Stimulated activated effector memory CD8-positive, alpha-beta T cell treated with anti-CD3 and anti-CD28 coated beads, Interleukin-12 subunit alpha, Interleukin-12 subunit beta, amount 100 ng/mL, for 72 hours (primary cell): Measurements from ENCODE around the gene PHACTR3.
A peak's percentile ranks its signal among the peaks of the same experiment; 100 is the strongest.
"Not testable (repeated sequence)": the region's sequence is repeated elsewhere in the genome, so short reads cannot be mapped to it uniquely, and the experiment has no call there.

ENCODE experiments used
- ATAC-seq: fragments of 150-1000 bp; cut with Tn5 transposase; 2 replicates; pipeline ENCODE4 v1.10.0; 2021
- DNase-seq, 2 donors: peaks; one replicate each; pipeline ENCODE4 v3.0.0; 2021 to 2022; ENCODE audit warnings: low spot score in 2 of 2
- H3K27ac Mint-ChIP-seq: one replicate; pipeline ENCODE4 v1.8.0; 2022; ENCODE audit warnings: mild to moderate bottlenecking, mixed read lengths
- H3K36me3 Mint-ChIP-seq: one replicate; pipeline ENCODE4 v1.8.0; 2022; ENCODE audit warnings: mild to moderate bottlenecking, mixed read lengths
- H3K4me1 Mint-ChIP-seq: one replicate; pipeline ENCODE4 v1.8.0; 2022; ENCODE audit warnings: mixed read lengths
- H3K4me3 Mint-ChIP-seq: one replicate; pipeline ENCODE4 v1.8.0; 2022; ENCODE audit warnings: mild to moderate bottlenecking, mixed read lengths
- H3K9me3 Mint-ChIP-seq: one replicate; pipeline ENCODE4 v1.8.0; 2022; ENCODE audit warnings: mixed read lengths

PHACTR3 gene

DNA sequence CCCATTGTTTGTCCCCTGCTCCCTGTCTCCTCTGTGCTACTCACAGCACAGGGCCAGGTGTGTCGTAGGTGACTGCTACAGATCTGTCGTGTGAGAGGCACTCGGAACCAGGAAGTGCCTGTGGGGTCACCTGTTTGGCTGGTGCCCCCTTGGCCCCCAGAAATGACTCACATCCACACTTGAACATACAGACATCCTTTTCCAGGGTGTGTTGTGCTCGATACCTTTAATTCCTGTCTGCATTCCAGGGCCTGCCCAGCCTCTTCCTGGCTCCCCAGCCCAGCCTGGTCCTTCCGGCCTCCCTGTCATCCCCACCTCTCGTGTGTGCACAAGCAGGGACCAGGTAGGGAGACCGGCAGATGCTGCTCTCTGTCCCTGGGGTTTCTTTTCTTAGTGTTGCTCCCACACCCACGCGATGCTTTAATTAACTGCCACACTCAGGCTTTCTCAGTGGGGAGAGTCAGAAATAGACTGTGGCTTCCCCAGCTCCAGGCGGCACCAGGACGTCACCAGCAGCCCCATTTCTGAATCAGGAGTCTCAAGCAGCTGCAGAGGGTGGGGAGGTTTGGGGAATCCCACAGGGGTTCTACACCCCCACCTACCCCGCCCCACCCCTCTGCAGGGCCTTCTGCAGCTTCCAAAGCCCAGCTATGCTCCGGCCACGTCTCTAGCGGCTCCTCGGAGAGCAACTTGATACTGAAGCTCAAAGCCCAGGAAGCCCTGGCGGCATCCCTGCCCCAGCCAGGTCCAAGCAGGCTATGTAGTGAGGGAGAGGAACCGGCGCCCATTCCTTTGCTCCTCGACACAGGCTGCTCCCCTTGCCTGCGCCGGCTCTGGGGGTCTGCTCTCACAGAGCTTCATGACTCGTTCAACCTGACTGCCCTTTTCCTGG lies 226.9 kb downstream of the PHACTR3 start:
- Mint-ChIP-seq H3K4me3 (no peak overlapping the region), H3K27ac (no peak overlapping the region), H3K9me3 (no peaks in the 10 kb centered on the region), H3K4me1 (no peaks in the 10 kb centered on the region), H3K36me3 (no peaks in the 10 kb centered on the region)
- ATAC-seq (no peak), DNase-seq (peak in 1 of 2 donors; percentile 37)

DNA sequence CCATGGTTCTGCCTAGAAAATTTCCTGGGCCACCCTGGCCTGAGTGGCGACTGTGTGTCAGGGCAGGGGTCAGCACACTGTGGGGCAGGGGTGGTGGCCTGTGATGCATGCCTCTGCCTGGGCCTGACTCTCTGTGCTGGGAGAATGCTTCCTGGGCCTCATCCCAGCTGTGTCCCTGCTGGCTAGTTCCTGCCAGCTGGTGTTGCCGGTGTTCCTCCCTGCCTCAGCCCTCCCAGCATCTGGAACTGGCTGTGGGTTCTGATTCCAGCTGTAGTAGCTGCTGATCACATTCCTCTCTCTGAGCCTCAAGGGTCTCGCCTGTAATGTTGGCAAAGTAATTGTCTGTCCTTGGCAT lies 227.6 kb downstream of the PHACTR3 start:
- ATAC-seq (no peak), DNase-seq (peak in 1 of 2 donors; percentile 26)
- Mint-ChIP-seq H3K4me3 (no peak overlapping the region), H3K27ac (no peak overlapping the region), H3K4me1 (no peaks in the 10 kb centered on the region), H3K9me3 (no peaks in the 10 kb centered on the region), H3K36me3 (no peaks in the 10 kb centered on the region)

DNA sequence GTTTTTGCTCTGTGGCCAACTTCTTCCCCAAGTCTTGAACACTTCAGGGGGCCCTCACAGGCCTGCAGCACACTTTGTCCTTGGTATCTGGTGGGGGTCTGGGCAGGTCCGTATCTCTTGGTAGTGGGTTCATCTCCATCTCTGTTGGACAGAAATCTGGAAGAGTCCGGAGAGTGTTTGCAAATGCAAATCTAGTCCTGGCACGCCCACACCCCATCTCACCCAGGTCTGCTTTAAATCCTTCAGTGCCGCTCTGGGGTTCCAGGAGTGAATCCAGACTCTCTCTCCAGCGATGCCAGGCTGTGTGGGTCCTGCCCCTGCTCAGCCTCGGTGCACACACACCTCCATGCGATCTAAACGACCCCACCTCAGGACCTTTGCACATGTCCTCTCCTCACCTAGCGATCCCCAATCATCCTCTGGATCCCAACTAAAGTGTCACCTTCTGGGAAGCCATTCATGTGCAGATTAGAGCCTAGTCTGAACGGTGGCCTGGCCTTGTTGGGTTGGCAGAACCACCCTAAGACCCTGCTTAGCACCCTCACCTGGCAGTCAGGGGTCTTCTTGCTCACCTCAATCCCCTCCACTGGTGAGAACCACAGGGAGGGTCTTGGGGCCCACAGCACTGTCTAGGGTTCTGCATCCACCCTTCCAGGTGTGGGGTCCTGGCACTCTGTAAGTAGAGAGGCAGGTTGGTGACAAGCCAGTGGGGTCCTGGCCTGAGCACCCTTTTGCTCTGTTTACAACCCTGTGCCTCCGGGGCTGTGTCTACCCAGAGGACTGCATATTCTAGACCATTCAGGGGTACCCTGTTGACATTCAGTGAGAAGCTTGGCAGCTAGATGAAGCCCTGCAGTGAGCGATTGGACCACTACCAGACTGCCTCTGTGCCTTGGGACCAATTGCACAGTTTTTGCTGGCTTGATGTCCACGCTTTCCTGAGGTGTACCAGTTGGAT lies 228.3 kb downstream of the PHACTR3 start:
- DNase-seq (peak in 1 of 2 donors; percentile 33), ATAC-seq (no peak)
- Mint-ChIP-seq H3K36me3 (no peaks in the 10 kb centered on the region), H3K27ac (no peak overlapping the region), H3K9me3 (no peaks in the 10 kb centered on the region), H3K4me1 (no peaks in the 10 kb centered on the region), H3K4me3 (no peak overlapping the region)

DNA sequence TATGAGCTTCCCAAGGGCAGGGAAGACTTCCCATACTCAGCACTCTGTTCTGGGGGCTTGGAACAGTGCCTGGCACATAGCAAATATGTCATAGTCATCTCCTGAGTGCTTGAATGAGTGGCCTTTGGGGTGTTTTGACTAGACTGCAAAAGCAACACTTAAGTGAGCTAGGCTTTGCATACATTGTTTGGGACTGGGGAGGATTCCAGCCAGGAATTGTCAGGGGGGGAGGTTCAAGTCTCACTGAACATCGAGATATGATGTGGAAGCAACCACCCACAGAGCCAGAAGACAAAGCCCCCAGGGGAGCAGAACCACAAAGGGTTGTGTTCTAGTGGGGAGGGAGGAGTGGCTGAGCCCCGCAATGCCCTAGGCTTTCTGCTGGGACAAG lies 230.7 kb downstream of the PHACTR3 start:
- no peak for ATAC-seq

DNA sequence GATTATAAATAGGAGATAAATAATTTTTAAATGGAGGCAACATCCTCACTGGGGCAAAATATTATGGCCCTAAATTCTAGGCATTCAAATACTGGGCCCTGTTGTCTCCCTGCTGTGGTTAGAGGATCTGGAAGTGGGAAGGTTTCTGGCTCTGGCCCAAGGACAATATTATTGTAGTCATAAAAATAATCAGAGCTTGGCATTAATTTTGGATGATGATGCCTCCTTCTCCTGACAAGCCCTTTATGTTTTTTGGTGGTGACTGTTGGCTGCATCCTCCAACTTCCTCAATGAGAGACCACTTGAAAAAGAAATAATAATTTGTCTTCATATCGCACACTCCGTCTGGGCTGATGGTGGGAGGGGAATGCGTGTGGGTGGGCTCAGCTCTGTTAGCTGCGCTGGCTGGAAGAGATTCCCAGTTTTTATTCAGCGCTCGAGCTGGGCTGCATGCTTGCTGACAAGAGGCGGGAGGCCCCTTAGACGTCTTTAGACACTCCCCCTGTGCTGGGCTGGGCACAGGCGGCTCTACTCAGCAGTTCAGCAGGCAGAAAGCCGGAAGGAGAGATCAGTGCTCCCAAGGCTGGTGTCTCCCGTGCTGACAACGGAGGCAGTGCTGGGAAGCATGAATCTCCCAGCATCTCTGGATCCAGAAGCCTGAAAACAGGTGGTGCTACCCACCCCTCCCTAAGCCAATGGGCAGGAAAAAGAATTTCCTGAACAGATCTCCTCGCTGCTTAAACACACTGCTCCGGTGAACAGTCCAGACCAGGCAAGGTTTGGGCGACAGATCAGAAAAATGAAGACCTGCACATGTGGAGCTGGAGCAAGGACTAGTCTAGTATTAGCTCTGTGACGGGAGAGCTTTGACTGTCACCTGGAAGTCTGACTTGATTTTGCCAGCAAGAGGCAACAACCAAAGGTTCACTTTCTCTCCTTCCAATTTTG lies 231.4 kb downstream of the PHACTR3 start:
- Mint-ChIP-seq H3K27ac (no peak overlapping the region), H3K4me1 (no peaks in the 10 kb centered on the region), H3K9me3 (no peaks in the 10 kb centered on the region), H3K36me3 (no peaks in the 10 kb centered on the region), H3K4me3 (no peak overlapping the region)
- ATAC-seq (no peak), DNase-seq (peak in 1 of 2 donors; percentile 33)

More for the DNA sequence above, 230.7 kb downstream of the PHACTR3 start:
- Mint-ChIP-seq H3K9me3 (no peaks in the 10 kb centered on the region), H3K4me3 (no peak overlapping the region), H3K4me1 (no peaks in the 10 kb centered on the region), H3K27ac (no peak overlapping the region), H3K36me3 (no peaks in the 10 kb centered on the region)
- peak in 1 of 2 donors; percentile 42 for DNase-seq

DNA sequence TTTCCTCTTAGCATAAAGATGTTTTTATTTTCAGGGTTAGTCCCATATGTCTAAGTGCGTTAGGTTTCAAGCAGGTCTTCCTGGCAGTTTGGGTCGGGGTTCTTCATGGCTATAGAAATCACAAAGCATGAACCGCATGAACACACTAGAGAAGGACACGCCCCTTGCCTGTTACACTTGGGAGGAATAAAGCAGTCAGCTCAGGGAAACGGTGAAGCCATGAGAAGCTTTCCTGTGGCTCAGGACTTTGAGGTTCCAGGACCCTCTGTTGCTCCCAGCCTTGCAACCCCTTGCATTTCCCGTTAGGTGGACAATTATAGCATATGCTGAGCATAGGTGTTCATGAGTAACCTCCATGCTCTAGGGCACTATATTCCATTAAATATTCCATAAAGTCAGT lies 232.4 kb downstream of the PHACTR3 start:
- ATAC-seq (no peak), DNase-seq (peak in 1 of 2 donors; percentile 15)
- no peaks in the 10 kb centered on the region for H3K36me3 Mint-ChIP-seq
- H3K9me3 Mint-ChIP-seq = no peaks in the 10 kb centered on the region
- H3K27ac Mint-ChIP-seq = no peak overlapping the region
- no peaks in the 10 kb centered on the region for H3K4me1 Mint-ChIP-seq
- H3K4me3 Mint-ChIP-seq = no peak overlapping the region

DNA sequence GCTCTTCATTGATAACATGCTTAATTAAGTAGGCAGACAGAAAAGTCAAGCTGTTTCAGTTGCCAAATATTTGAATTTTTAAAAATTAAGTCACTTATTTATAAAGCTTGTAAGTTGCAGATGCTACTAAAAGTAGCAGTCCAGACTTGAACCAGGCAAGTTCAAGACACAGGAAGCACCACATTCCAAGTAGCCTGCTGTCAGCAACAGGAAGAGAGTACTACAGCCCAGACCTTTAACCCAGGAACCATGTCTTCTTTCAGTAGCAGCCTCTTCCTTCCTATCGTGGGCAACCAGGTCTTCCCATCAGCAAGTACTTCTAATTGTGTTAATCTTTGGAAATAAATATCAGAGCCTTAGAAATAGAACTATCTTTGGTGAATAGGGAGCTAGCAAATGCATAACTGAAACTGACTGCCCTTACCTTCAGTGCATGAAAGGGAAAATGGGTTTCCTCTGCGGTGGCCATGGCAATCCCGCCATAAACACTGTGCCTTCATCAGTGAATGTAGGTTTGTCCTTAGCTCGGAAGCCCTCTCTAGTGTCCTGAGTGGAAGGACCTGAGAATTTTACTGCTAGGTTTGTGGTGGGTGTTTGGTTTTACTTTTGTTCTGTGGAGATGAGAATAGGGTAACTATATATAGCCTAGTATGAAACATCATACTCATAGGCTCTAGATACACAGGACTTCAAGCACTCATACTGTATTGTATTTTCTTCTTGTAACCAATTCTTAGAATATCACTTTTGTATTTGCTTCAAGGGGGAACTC lies 233.5 kb downstream of the PHACTR3 start:
- no peak overlapping the region for H3K27ac Mint-ChIP-seq
- H3K4me3 Mint-ChIP-seq = no peak overlapping the region
- H3K36me3 Mint-ChIP-seq = no peaks in the 10 kb centered on the region
- ATAC-seq = no peak
- H3K9me3 Mint-ChIP-seq = no peaks in the 10 kb centered on the region
- DNase-seq = peak in 1 of 2 donors; percentile 17
- no peaks in the 10 kb centered on the region for H3K4me1 Mint-ChIP-seq

DNA sequence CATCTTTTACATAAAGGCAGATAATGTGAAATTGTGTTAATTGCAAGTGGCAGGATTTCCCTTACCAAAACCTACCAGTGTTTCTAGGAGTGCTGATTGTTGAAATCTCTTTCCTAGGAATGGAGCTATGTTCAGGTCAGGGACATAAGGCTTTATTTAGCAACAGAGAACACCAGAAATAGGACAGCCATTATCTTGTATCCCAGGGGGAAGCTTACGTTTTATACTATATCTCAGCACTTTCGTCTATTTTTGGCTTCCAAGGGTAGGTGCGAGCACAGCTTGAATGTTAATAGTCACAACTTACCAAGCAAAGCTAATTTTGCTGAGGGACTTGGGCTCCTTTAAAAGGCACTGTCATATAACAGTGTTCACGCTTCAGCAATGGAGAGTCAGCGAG lies 235.1 kb downstream of the PHACTR3 start:
- H3K4me3 Mint-ChIP-seq = no peak overlapping the region
- no peaks in the 10 kb centered on the region for H3K36me3 Mint-ChIP-seq
- DNase-seq = peak in 1 of 2 donors; percentile 4
- ATAC-seq = no peak
- H3K9me3 Mint-ChIP-seq = no peaks in the 10 kb centered on the region
- H3K27ac Mint-ChIP-seq = no peak overlapping the region
- no peaks in the 10 kb centered on the region for H3K4me1 Mint-ChIP-seq

DNA sequence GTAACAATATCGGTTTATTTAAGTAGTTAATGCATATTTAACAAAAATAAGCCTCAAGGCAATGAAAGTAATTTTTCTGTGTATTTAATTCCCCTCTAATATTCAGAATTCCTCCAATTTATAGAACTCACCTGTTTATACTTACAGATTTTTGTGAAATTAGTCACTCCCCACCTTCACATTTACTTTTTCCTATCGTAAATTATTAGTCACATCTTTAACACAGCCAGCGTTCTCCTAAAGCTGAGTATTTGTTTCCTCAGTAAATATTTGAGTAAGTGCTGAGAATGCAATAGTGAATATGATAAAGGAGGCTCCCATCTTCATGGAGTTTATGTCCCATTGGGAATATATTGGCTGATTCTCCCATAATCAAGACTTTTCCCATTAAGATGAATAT lies 241.1 kb downstream of the PHACTR3 start:
- Mint-ChIP-seq H3K4me3 (no peak overlapping the region), H3K9me3 (no peaks in the 10 kb centered on the region), H3K27ac (no peak overlapping the region), H3K36me3 (no peaks in the 10 kb centered on the region), H3K4me1 (no peaks in the 10 kb centered on the region)
- no peak for DNase-seq
- ATAC-seq = no peak

DNA sequence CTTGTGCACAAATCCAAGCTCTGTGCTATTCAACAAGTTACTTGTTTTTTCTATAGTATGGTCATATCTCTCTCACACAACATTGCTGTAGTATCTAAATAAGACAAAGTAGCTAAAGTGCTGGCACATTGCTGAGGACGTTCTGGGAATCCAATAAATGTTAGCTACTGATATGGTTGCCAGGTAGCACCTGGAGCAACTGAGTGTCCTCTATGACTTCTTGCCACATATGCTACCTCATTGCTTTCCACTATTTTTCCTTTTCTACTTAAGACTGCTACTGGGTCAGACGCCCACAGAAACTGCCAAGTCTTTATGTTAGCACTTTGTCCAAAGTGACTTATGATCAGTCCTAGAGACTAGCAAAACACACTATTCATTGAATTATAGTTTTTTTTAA lies 243.8 kb downstream of the PHACTR3 start:
- H3K9me3 Mint-ChIP-seq = no peaks in the 10 kb centered on the region
- H3K4me3 Mint-ChIP-seq = no peak overlapping the region
- H3K4me1 Mint-ChIP-seq = no peaks in the 10 kb centered on the region
- DNase-seq = no peak
- no peaks in the 10 kb centered on the region for H3K36me3 Mint-ChIP-seq
- ATAC-seq = no peak
- no peak overlapping the region for H3K27ac Mint-ChIP-seq

DNA sequence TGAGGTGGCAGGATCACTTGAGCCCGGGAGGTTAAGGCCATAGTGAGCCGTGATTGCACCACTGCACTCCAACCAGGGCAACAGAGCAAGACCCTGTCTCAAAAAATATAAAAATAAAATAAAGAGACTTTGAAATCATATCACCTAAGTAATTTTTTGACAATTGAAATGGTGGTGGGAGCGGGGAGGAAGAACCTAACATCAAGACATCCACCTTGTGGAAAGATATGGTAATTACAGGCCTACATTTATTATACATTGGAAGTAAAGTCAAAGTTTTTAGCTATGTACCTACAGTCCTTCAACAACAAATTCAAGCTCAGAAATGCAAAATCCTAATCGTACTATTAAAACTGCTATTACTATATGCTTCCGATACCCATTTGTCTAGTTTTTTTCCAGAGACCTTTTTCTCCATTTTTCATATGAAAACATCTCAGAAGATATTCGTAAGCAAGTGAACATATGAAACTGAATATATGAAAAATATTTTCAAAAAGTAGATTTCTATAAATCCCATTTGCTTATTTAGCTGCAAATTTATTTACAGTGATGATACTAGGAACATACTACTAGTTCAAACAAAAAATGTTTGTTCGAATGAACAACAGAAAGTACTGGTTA lies 245.8 kb downstream of the PHACTR3 start:
- DNase-seq (no peak), ATAC-seq (no peak)
- H3K4me1 Mint-ChIP-seq = no peaks in the 10 kb centered on the region
- no peak overlapping the region for H3K27ac Mint-ChIP-seq
- no peaks in the 10 kb centered on the region for H3K36me3 Mint-ChIP-seq
- H3K9me3 Mint-ChIP-seq = no peaks in the 10 kb centered on the region
- H3K4me3 Mint-ChIP-seq = no peak overlapping the region

DNA sequence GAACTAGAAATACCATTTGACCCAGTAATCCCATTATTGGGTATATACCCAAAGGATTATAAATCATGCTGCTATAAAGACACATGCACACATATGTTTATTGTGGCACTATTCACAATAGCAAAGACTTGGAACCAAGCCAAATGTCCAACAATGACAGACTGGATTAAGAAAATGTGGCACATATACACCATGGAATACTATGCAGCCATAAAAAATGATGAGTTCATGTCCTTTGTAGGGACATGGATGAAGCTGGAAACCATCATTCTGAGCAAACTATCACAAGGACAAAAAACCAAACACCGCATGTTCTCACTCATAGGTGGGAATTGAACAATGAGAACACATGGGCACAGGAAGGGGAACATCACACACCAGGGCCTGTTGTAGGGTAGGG lies 252.2 kb downstream of the PHACTR3 start:
- not testable (repeated sequence) for ATAC-seq, DNase-seq, H3K9me3 Mint-ChIP-seq, H3K27ac Mint-ChIP-seq, H3K4me1 Mint-ChIP-seq, H3K36me3 Mint-ChIP-seq, H3K4me3 Mint-ChIP-seq

DNA sequence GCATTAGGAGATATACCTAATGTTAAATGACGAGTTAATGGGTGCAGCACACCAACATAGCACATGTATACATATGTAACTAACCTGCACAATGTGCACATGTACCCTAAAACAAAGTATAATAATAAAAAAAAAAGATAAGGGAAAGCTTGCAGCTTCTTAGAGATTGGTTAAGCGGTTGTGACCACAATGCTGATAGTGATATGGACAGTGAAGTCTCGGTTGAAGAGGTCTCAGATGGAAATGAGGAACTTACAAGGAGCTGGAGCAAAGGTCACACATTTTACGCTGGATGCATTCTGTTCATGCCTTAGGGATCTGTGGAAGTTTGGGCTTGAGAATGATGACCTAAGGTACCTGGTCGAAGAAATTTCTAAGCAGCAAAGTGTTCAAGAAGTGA lies 252.6 kb downstream of the PHACTR3 start:
- H3K4me1 Mint-ChIP-seq = not testable (repeated sequence)

DNA sequence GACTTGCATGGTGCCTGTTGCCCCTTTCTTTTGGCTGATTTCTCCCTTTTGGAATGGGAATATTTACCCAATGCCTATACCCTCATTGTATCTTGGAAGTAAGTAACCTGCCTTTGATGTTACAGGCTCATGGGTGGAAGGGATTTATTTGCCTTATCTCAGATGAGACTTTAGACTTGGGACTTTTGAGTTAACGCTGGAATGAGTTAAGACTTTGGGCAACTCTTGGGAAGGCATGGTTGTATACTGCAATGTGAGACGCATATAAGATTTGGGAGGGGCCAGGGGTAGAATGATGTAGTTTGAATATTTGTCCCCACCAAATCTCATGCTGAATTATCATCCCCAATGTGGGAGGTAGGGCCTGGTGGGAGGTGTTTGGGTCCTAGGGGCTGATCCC lies 253.6 kb downstream of the PHACTR3 start:
- Mint-ChIP-seq H3K36me3 (no peaks in the 10 kb centered on the region), H3K27ac (no peak overlapping the region)
- no peak for DNase-seq

More for the DNA sequence above, 252.6 kb downstream of the PHACTR3 start:
- not testable (repeated sequence) for H3K9me3 Mint-ChIP-seq, H3K27ac Mint-ChIP-seq, H3K36me3 Mint-ChIP-seq, DNase-seq, H3K4me3 Mint-ChIP-seq, ATAC-seq

More for the DNA sequence above, 253.6 kb downstream of the PHACTR3 start:
- H3K9me3 Mint-ChIP-seq = no peaks in the 10 kb centered on the region
- no peak overlapping the region for H3K4me3 Mint-ChIP-seq
- ATAC-seq = no peak
- H3K4me1 Mint-ChIP-seq = no peaks in the 10 kb centered on the region
